Upper lobe of left lung (tissue), 4 donors: ENCODE data around the gene TMEM221.

Experiments
- POLR2AphosphoS5 ChIP-seq, 2 donors: sonication (generic); formaldehyde crosslinking; IDR thresholded peaks; one replicate each; pipeline ENCODE4 v1.5.1; 2017; ENCODE audit warnings: antibody characterized with exemption in 2 of 2
- TF ChIP-seq, protein P1 (sequence below), 6 experiments: fragments of 450-650 bp in 4 of 6; fragments of 200-600 bp in 2 of 6; sonication (generic) in 2 of 6; IDR thresholded peaks; one replicate each; pipeline ENCODE4 v1.5.1; 2016 to 2019; ENCODE audit warnings: antibody characterized with exemption in 6 of 6

DNA sequence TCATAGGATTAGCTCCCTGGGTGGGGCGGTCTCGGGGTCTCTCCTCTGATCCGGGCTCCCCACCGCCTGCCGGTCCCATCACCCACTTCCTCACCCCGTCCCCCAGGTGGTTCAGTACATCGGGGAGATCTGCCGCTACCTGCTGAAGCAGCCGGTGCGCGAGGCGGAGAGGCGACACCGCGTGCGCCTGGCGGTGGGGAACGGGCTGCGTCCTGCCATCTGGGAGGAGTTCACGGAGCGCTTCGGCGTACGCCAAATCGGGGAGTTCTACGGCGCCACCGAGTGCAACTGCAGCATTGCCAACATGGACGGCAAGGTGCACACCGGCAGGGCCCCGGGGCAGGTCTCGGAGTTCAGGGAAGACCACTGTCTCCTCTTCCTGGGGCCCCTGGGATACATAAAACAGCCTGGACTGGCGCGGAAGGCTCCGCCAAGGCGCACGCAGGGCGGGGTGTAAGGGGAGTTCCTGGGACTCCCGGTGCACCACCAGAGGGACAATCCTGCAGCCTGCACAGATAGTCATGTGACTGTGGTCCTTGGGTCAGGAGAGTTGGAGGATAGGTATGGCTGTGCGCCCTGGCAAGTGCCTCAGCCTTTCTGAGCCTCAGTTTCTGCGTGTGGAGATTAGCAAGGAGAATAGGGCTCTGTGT, 48.8 kb upstream of the TMEM221 start:
- no peak for TF ChIP-seq POLR2AphosphoS5 (IDR thresholded peaks at IDR 0.05)
- TF ChIP-seq, protein P1, sequence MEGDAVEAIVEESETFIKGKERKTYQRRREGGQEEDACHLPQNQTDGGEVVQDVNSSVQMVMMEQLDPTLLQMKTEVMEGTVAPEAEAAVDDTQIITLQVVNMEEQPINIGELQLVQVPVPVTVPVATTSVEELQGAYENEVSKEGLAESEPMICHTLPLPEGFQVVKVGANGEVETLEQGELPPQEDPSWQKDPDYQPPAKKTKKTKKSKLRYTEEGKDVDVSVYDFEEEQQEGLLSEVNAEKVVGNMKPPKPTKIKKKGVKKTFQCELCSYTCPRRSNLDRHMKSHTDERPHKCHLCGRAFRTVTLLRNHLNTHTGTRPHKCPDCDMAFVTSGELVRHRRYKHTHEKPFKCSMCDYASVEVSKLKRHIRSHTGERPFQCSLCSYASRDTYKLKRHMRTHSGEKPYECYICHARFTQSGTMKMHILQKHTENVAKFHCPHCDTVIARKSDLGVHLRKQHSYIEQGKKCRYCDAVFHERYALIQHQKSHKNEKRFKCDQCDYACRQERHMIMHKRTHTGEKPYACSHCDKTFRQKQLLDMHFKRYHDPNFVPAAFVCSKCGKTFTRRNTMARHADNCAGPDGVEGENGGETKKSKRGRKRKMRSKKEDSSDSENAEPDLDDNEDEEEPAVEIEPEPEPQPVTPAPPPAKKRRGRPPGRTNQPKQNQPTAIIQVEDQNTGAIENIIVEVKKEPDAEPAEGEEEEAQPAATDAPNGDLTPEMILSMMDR (IDR thresholded peaks at IDR 0.05), result no peak
